HG03175 (cell line): ENCODE measurements around the gene GPC5.
"Not testable (repeated sequence)": the region's sequence is repeated elsewhere in the genome, so short reads cannot be mapped to it uniquely, and the experiment has no call there.

Experiments used
- ATAC-seq: cut with Tn5 transposase; IDR thresholded peaks from one replicate; pipeline ENCODE4 v1.9.1; 2021; ENCODE audit warnings: mild to moderate bottlenecking, moderate library complexity; ENCODE audit not compliant: unreplicated experiment

Gene GPC5

DNA sequence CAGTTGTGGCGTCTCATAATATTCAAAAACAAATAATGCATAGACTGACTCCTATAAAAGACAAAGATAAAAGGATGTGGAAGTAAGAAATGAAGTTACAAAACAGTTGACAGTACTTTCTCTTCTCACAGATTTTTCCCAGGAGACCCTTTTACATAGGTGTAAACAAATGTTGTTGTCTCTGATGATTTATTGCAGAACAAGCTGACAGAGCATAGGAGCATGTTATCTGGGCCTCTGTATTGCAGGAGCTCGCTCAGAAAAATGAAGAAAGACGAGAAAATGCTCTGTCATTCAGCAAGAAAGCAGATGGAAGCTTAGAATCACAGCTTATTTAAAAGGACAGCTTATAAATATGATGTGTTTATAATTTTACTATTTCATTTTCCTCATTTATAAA lies 1474.6 kb downstream of the GPC5 start:
- ATAC-seq, result no peak

DNA sequence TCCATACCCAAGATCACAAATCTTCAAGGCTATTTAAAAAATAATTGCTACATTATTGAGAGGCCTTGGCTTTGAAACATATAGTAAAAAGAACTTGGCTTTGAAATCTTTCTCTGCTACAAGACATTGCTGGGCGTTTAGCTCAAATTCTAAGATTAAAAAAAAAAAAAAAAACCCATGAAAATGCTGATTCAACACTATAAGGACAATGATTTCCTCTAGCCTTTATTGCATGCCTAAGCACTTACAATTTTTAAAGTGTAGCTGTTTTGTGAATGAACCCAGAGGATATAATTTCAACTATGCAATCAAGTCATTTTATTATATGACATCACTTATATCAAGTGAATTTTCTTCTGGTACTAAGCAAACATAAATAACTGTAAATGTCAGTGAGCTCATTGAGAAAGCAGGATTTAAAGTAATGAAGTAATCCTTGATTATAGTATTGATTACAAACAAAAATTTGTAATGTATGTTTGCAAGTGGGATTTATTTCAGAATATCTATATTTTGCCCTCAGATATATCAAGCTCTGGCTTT lies 1488.2 kb downstream of the GPC5 start:
- ATAC-seq, result no peak

DNA sequence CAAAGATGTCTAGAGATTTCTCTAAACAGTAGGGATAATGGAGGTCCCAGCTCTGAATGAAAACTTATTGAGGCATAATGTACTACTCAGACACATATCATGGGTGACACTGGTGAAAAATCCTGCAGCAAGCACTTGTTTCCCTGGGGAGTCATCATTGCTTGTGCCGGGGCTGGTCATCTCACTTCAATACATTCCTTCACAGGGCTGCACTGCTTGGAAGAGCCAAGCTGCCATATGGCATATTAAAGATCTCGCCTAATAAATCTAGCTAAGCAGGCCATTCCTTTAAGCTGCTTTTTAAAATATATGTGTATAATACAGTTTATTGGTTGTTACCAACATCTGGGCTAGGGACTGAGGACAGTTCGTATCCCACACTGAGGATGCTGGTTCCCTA lies 1496.0 kb downstream of the GPC5 start:
- ATAC-seq, result no peak

DNA sequence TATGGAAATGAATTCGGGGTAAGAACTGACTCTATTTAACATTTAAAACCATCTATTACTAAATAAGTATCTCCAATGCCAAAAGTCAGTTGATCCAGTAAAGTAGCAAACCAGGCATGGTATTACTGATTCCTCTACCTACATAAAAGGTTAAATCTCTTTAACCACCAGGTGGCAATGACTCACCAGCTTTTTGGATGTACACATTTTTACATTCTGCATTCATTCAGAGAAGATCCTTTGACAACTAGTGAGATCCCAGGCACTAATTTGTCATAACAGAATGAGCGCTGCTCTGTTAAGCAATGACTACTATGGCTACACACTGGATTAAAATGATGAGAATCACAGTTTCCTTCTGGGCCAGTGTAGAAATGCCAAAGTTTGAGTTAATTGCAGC lies 1498.4 kb downstream of the GPC5 start:
- ATAC-seq, result no peak

DNA sequence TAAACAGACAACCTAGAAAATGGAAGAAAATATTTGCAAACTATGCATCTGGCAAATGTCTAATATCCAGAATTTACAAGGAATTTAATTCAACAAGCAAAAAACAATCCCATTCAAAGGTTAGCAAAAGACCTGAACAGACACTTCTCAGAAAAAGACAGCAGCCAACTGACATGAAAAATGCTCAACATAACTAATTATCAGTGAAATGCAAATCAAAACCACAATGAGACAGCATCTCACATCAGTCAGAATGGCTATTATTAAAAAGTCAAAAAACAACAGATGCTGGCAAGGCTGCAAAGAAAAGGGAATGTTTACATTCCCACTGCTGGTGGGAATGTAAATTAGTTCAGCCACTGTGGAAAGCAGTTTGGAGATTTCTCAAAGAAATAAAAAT lies 1500.5 kb downstream of the GPC5 start:
- not testable (repeated sequence) for ATAC-seq

DNA sequence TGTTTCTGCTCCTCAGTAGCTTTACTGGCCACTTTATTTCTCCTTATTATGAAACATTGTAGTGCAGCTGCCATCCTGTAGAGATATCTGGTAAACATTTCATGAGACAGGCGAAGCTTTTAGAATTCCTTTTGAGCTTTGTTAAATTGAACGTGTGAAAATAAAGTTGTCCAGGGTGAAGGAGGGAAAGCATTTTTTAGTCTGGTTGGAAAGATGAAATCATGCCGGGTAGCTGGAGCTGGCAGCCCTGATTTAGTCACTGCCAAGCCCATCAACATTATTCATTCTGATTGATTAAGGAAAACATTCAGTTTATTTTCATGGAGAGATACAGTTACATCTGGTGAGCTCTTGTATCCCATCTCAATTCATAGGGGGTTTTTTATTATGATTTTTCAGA lies 1502.0 kb downstream of the GPC5 start:
- ATAC-seq, result no peak

DNA sequence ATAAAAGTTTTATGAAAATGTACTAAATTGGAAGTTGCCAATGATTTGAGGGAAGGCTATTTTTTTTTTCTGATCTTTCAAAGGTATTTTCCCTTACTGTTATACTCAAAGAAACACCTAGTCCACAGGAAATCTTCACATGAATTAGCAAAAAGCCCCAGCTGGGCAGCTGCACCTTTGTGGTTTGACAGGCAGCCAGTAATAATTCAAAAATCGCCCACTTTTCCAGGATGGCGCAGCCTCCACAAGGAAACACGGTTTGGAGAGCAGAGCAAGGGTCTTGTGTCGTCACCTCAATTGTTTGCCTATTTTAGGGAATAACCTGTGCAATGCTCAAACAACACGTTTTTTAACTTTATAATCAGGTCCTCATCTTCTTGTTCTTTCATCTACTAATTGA lies 1503.3 kb downstream of the GPC5 start:
- no peak for ATAC-seq

DNA sequence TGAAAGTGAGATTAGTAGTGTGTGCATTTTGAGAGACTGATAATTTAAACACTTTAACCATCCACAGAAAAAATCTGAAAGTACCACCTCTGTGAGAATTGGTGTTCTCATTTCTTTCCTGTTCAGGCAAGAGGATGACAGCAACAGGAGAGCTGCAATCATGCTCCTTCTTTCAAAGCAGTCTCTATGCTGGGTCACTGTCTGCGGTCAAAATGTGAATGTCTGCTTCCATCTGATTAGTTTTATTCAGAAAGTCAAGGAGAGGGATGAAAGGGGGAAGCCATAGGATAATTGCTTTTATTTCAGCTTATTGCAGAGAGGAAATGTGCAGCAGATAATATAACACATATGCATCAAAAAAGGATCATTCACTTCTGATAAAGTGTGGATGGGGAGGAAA lies 1514.2 kb downstream of the GPC5 start:
- no peak for ATAC-seq

DNA sequence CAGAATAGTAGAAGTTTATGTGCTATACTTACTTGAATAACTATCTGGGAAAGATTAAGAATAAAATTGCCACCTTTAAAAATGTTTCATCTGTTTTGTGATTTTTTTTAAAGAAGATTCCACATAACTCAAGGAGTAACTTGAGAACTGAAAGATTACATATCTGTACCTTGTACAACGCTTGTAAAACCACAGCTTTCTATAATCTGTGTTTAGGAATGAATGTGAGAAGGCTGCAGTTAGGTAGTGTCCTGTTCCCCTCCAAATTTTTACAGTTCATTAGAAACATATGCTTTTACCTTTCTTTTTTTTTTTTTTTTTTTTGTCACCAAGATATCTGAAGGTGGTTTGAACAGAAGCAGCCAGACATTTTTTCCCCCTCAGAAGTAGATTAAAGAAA lies 1515.4 kb downstream of the GPC5 start:
- no peak for ATAC-seq
